Muscle of leg (tissue), 16 donors: Measurements from ENCODE around the gene RECK. TPM values are rescaled to one million over a fixed set of nuclear protein-coding genes. Genes with fewer than 3 reads are reported as not detected.
A peak's percentile ranks its signal among the peaks of the same experiment; 100 is the strongest.
"Not testable (repeated sequence)": the region's sequence is repeated elsewhere in the genome, so short reads cannot be mapped to it uniquely, and the experiment has no call there.

Experiments used
- DNase-seq: peaks from one replicate; pipeline ENCODE4 v3.0.0; 2013
- H3K27ac ChIP-seq: one replicate; pipeline ENCODE4 v1.5.1; 2013; ENCODE audit warnings: mild to moderate bottlenecking, low read length, control low read depth
- H3K27me3 ChIP-seq: one replicate; pipeline ENCODE4 v1.6.1; 2013; ENCODE audit warnings: low read length; ENCODE audit not compliant: control insufficient read depth, insufficient read depth
- H3K36me3 ChIP-seq: one replicate; pipeline ENCODE4 v1.6.1; 2013; ENCODE audit warnings: low read length; ENCODE audit not compliant: control insufficient read depth, insufficient read depth
- H3K4me1 ChIP-seq: one replicate; pipeline ENCODE4 v1.6.1; 2013; ENCODE audit warnings: low read length; ENCODE audit not compliant: control insufficient read depth, insufficient read depth
- H3K4me3 ChIP-seq: one replicate; pipeline ENCODE4 v1.5.1; 2013; ENCODE audit warnings: low read length, control low read depth
- H3K9me3 ChIP-seq: replicated peaks from 2 replicates; pipeline ENCODE4 v1.6.1; 2013; ENCODE audit warnings: low read depth, low read length; ENCODE audit not compliant: control insufficient read depth
- WGBS: methylation state at CpG from one replicate; pipeline ENCODE4 v1.1.5; 2013; ENCODE audit warnings: missing lambda C conversion rate; ENCODE audit not compliant: insufficient coverage; 5-methylcytosine and 5-hydroxymethylcytosine counted together
- long read RNA-seq, 11 donors: transcript quantifications; one replicate each; lab custom pipeline, GENCODE V29; 2026
- polyA plus RNA-seq, 8 donors: library from polyadenylated mRNA; unstranded; fragments of 120-200 nt; gene quantifications; one replicate each; pipeline versions ENCODE4 v1.2.1 to v1.2.3, GENCODE V29; 2013; ENCODE audit warnings: inconsistent platforms in 1 of 8, low replicate concordance in 1 of 8; ENCODE audit not compliant: insufficient read length in 8 of 8, insufficient read depth in 1 of 8
- total RNA-seq: library from RNA; stranded (reverse); fragments of 120-200 nt; gene quantifications from one replicate; pipeline ENCODE4 v1.2.4, GENCODE V29; 2013

RECK gene
- total RNA-seq (15.3 TPM), polyA plus RNA-seq (10 to 100 TPM; 18.9 to 45.7 (median 26.7) TPM)
- long read RNA-seq, donor 1, full-length matches to known transcripts = 2 of 2 reads
- long read RNA-seq, donor 1, partial matches to known transcripts = 0 of 2 reads
- long read RNA-seq, donor 1, other reads (novel, unspliced or antisense) = 0 of 2 reads
- long read RNA-seq, donor 2, full-length matches to known transcripts = 2 of 9 reads
- long read RNA-seq, donor 2, partial matches to known transcripts = 7 of 9 reads
- long read RNA-seq, donor 2, other reads (novel, unspliced or antisense) = 0 of 9 reads
- long read RNA-seq, donor 3, full-length matches to known transcripts = 2 of 13 reads
- long read RNA-seq, donor 3, partial matches to known transcripts = 11 of 13 reads
- long read RNA-seq, donor 3, other reads (novel, unspliced or antisense) = 0 of 13 reads
- long read RNA-seq, donor 4, full-length matches to known transcripts = 3 of 3 reads
- long read RNA-seq, donor 4, partial matches to known transcripts = 0 of 3 reads
- long read RNA-seq, donor 4, other reads (novel, unspliced or antisense) = 0 of 3 reads
- long read RNA-seq, donor 5, full-length matches to known transcripts = 9 of 107 reads
- long read RNA-seq, donor 5, partial matches to known transcripts = 98 of 107 reads
- long read RNA-seq, donor 5, other reads (novel, unspliced or antisense) = 0 of 107 reads
- long read RNA-seq, donor 6, full-length matches to known transcripts = 3 of 23 reads
- long read RNA-seq, donor 6, partial matches to known transcripts = 20 of 23 reads
- long read RNA-seq, donor 6, other reads (novel, unspliced or antisense) = 0 of 23 reads
- long read RNA-seq, donor 7, full-length matches to known transcripts = 3 of 3 reads
- long read RNA-seq, donor 7, partial matches to known transcripts = 0 of 3 reads
- long read RNA-seq, donor 7, other reads (novel, unspliced or antisense) = 0 of 3 reads
- long read RNA-seq, donor 8, full-length matches to known transcripts = 5 of 5 reads
- long read RNA-seq, donor 8, partial matches to known transcripts = 0 of 5 reads
- long read RNA-seq, donor 8, other reads (novel, unspliced or antisense) = 0 of 5 reads
- long read RNA-seq, donor 9, full-length matches to known transcripts = 3 of 52 reads
- long read RNA-seq, donor 9, partial matches to known transcripts = 49 of 52 reads
- long read RNA-seq, donor 9, other reads (novel, unspliced or antisense) = 0 of 52 reads
- long read RNA-seq, donor 10, full-length matches to known transcripts = 1 of 6 reads
- long read RNA-seq, donor 10, partial matches to known transcripts = 5 of 6 reads
- long read RNA-seq, donor 10, other reads (novel, unspliced or antisense) = 0 of 6 reads
- long read RNA-seq, donor 11, full-length matches to known transcripts = 3 of 8 reads
- long read RNA-seq, donor 11, partial matches to known transcripts = 5 of 8 reads
- long read RNA-seq, donor 11, other reads (novel, unspliced or antisense) = 0 of 8 reads

DNA sequence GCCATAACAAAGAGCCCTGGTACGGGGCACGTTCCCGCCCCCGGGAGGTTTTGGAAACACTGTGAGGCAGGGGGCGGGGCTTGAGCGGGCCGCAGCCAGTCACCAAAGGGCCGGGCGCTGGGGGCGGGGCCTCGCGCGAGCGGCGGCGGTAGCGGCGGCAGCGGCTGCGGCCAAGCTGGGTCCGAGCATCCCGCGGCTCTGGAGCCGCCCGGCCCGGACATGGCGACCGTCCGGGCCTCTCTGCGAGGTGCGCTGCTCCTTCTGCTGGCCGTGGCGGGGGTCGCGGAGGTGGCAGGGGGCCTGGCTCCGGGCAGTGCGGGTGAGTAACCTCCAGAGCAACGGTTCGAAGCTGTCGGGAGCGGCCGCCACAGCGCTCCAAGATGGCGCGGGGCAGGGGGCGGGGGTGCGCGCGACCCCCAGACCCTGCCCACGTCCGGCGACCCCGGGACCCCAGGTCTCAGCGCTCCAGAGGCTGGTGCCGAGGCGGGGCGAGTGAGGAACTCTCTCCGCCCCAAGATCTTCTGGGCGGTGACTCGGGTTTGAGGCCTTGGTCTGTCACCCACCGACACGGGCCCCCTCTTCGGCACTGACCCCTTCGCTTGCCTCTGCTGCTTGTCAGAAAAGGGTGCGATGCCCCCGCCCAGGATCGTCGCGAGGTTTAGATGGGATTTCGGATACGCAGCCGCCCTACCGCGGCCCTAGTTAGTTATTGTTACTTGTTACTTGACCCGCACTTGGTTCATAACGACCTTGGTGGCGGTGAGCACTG lies at the start of gene RECK:
TSS of gene RECK (plus strand) at position 134 of the 769 bp plus-strand sequence. CDS start at position 220, 86 bp downstream.
- Histone ChIP-seq H3K4me1 (peaks cover 10% of the 10 kb centered on the region), H3K4me3 (peak within 1 kb of the TSS; percentile 83), H3K27me3 (no peaks in the 10 kb centered on the region), H3K9me3 (no peaks in the 10 kb centered on the region), H3K36me3 (no peaks in the 10 kb centered on the region), H3K27ac (peak within 1 kb of the TSS; percentile 86)
- WGBS = under 1% methylated on average over 76 of the region's 77 CpGs
- DNase-seq = peak; percentile 90

- no peak overlapping the region for H3K4me3 ChIP-seq
- no peaks in the 10 kb centered on the region for H3K36me3 ChIP-seq
- H3K4me1 ChIP-seq = peaks cover 2% of the 10 kb centered on the region
- no peak for DNase-seq
- H3K9me3 ChIP-seq = no peaks in the 10 kb centered on the region
- H3K27me3 ChIP-seq = no peaks in the 10 kb centered on the region
- no peak overlapping the region for H3K27ac ChIP-seq
- no CpG with 5 or more reads among the region's 3 CpGs for WGBS
Observed at GRCh38 chr9:35990155-35990554, 46.6 kb upstream of the RECK start.

DNA sequence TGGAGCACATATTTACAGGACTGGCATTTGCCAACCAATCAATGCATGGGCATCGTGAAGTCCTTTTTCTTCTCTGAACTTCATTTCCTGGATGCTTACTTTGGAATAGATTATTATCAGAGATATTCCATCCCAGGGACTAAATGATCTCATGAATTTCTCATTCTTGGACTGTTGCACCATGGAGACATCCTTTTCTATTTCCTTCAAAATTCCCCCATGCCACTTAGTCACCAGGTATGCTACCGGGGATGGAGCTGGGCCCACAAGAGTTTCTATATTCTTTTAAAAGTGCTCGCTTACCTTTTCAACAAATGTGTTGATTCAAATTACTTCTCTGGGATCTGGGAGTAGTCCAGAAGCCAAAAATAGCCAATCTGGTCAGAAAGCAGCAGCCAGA lies 43.6 kb upstream of the RECK start:
- H3K4me1 ChIP-seq, DNase-seq, H3K27ac ChIP-seq, H3K27me3 ChIP-seq, H3K4me3 ChIP-seq, H3K9me3 ChIP-seq, H3K36me3 ChIP-seq: not testable (repeated sequence)
- no CpG with 5 or more reads among the region's 3 CpGs for WGBS

DNA sequence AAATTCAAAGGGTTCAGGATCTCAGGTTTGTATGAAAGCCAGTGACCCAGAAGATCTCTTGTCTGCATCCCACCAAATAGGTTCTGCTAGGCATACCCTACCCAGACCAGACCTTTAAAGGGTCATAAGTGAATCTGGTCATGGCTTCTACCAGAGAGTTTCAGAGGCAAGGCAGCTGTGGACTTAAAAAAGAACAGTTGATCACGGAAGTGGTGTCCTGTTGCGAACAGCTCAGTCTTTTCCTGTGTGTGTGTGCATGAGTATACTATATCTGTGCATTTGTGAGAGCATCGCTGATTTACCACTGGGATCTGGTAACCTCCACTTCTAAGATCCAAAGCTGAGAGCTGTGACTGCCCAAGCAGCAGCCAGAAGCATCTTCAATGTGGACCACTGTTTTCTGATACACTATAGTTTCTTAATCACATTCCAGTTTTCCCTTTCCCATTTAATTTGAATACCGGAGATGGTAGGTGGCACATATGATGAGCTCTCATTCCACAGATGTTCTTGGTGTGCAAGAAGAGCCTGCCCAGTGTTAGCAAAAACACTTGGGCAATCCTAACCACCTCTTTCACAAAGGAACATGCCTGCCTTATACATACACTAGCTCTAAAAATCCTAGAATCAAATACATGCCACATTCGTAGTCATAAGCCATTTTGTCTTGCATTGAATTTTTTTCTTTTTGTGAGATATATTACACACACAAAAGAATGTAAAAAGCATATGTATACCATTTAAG lies 42.6 kb upstream of the RECK start:
- no peaks in the 10 kb centered on the region for H3K9me3 ChIP-seq
- H3K4me1 ChIP-seq = peaks cover 2% of the 10 kb centered on the region
- no peak overlapping the region for H3K4me3 ChIP-seq
- no peaks in the 10 kb centered on the region for H3K36me3 ChIP-seq
- WGBS = 53% methylated on average over 3 of the region's 5 CpGs
- no peaks in the 10 kb centered on the region for H3K27me3 ChIP-seq
- peak; percentile 27 for DNase-seq
- H3K27ac ChIP-seq = peak overlapping the region; percentile 49

DNA sequence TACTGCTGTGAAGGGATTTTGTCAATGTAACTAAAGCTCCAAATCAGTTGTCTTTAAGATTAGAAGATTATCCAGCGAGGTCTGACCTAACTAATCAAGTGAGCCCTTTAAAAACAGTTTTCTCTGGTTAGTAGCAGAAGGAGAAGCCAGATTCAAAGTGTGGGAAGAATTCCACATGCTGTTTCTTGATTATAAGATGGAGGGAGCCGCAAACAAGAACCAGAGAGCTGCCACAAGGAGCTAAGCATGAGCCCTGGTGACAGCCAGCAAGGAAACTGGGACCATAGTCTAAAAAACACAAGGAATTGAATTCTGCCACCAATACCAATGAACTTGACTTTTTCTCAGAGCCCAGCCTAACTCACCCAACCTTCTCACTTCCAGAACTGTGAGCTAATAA lies 41.8 kb upstream of the RECK start:
- Histone ChIP-seq H3K27ac (no peak overlapping the region), H3K9me3 (no peaks in the 10 kb centered on the region), H3K4me1 (peaks cover 2% of the 10 kb centered on the region), H3K36me3 (no peaks in the 10 kb centered on the region), H3K27me3 (no peaks in the 10 kb centered on the region), H3K4me3 (no peak overlapping the region)
- DNase-seq = no peak
- WGBS = 80% methylated on average over 1 of the region's 2 CpGs

DNA sequence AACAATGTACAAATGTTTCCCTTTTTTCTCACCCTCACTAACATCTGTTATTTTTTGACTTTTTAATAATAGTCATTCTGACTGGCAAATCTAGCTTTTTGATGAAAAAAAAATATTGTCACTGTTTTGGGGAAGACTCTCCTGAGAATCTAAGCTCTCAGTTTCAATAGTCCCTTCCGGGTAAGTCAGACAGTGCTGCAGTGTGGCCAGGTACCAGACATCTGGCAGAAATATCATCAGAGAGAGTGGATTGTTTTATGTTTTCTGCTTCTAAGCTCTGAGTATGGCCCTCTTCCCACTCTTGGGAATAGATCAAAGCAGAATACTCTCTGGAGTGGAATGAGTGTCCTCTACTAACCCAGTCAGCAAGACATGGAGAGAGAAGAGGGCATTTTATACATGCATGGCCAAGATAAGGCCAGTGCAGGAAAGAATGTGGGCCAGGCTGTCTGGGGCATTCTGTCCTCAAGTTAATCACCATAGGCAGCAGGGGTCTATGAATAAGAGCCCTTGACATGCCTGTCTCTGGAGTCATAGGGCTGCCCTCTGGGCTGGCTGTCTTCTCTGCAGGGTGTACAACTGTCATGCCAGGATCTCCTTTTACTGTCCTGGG lies 40.2 kb upstream of the RECK start:
- WGBS = no CpG with 5 or more reads among the region's 1 CpG
- Histone ChIP-seq H3K4me1 (peaks cover 2% of the 10 kb centered on the region), H3K27me3 (no peaks in the 10 kb centered on the region), H3K9me3 (no peaks in the 10 kb centered on the region), H3K27ac (peak overlapping the region; percentile 47), H3K36me3 (no peaks in the 10 kb centered on the region), H3K4me3 (no peak overlapping the region)
- DNase-seq = peak; percentile 48

DNA sequence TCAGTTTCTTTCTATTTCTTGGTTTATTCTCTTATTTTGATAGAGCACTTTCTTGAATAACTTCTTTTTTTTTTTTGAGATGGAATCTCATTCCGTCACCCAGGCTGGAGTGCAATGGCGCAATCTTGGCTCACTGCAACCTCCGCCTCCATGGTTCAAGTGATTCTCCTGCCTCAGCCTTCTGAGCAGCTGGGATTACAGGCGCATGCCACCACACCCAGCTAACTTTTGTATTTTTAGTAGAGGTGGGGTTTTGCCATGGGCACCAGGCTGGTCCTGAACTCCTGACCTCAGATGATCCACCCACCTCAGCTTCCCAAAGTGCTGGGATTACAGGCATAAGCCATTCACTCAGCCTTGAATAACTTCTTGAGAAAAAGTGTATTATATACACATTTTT lies 39.7 kb upstream of the RECK start:
- H3K4me3 ChIP-seq, H3K9me3 ChIP-seq, H3K36me3 ChIP-seq, H3K27me3 ChIP-seq, DNase-seq, H3K4me1 ChIP-seq: not testable (repeated sequence)
- peak overlapping the region; percentile 47 for H3K27ac ChIP-seq
- no CpG with 5 or more reads among the region's 4 CpGs for WGBS

- WGBS = no CpG with 5 or more reads among the region's 1 CpG
- Histone ChIP-seq H3K9me3 (no peaks in the 10 kb centered on the region), H3K4me1 (peaks cover 2% of the 10 kb centered on the region), H3K36me3 (no peaks in the 10 kb centered on the region), H3K27ac (no peak overlapping the region), H3K27me3 (peaks cover 3% of the 10 kb centered on the region), H3K4me3 (no peak overlapping the region)
- peak; percentile 8 for DNase-seq
Observed at GRCh38 chr9:35998333-35998732, 38.4 kb upstream of the RECK start.
